Limb (tissue), 2 donors: Measurements from ENCODE around the gene WT1.

Experiments used
- DNase-seq, 2 donors: peaks; one replicate each; pipeline ENCODE4 v3.0.0-alpha.2; 2016; ENCODE audit errors: extremely low spot score in 2 of 2

Gene WT1

DNA sequence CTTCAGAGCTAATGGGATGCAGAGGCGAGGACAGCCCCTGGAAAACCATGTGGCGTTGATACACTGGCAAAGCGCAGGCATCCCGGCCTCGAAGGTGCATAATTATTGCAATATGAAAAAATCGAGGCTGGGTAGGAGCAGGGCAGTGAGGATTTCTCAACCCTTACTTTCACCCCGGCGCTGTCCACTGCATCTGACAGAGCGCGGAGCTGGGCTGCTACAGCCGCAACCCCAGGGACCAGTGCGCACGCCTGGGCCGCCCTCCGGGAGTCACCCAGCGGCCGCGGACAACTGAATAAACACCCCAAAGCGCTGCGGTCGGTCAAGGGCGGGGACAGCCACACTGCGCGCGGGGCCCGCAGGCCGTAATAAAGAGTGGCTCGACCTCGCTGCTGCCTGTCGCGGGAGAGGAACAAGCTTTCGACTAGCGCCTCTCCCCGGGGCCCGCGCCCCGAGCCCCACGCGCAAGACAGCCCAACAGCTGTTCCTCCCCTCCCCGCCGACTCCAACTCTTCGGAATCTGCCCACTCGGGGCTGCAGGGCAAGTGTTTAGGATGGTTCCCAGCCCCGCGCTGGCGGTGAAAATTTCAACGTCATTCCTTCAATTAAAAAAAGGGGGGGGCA, 3.6 kb upstream of the WT1 start:
- peak in 1 of 2 donors; percentile 61 for DNase-seq

DNA sequence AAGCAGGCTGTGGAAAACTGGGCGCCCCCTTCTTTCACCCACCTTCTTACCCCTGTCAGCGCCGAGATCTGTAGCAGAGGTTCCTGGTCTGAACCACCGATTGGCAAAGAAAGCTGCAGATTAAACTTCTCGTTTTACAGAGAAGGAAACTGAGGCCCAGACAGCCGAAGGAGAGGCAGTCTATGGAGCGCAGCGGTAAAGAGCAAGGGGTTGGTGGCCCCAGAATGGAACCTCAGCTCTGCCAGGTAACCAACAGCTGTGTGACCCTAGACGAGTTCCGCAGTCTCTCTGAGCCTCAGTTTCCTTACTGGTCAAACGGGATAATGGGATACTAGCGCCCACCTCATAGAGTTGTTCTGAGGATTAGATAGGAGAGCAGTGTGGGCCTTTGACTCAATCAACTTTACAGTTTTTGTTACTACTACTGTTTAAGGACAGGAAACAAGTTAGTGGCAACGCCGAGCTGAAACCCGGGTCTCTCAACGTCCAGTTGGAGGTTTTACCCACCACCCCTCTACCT, 3.1 kb upstream of the WT1 start:
- no peak for DNase-seq

DNA sequence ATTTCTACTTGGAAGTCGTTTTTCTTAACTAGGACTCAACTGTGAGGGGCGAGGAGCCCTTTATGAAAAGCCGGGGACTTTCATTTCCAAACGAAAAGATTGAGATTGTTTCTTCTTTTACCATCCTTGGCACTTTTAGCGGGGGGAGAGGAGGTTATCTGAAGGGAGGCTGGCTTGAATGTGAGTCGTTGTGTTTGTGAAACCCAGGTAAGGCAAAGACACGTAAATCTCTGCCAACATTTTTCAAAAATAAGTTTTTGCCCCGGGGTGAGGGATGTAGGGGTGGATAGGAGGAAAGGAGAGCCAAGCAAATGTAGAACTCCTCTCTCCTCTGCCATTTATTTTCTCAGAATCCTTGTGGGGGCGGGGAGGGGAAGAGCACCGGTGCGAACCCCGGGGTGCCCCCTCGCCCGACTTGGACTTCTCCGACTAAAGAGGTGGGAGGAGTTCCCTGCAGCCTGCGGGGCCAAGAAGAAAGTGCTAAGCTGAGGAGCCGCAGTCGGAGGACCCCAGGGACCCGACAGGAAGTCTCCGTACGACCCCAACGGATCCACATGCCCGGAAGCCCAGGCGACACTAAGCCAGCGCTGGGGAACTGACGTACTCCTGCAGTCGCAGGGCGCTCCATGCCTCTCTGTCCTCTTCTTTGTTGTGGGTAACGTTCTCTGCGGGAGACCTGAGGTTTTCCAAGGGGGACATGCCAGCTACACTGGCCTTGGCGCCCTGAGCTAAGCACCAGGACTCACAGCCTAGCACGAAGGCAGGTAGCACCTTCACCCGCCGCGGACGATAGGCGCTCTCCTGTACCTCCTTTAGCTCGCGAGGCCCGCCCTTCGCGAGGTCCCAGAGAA, 2.4 kb upstream of the WT1 start:
- DNase-seq = peak in 1 of 2 donors; percentile 51

DNA sequence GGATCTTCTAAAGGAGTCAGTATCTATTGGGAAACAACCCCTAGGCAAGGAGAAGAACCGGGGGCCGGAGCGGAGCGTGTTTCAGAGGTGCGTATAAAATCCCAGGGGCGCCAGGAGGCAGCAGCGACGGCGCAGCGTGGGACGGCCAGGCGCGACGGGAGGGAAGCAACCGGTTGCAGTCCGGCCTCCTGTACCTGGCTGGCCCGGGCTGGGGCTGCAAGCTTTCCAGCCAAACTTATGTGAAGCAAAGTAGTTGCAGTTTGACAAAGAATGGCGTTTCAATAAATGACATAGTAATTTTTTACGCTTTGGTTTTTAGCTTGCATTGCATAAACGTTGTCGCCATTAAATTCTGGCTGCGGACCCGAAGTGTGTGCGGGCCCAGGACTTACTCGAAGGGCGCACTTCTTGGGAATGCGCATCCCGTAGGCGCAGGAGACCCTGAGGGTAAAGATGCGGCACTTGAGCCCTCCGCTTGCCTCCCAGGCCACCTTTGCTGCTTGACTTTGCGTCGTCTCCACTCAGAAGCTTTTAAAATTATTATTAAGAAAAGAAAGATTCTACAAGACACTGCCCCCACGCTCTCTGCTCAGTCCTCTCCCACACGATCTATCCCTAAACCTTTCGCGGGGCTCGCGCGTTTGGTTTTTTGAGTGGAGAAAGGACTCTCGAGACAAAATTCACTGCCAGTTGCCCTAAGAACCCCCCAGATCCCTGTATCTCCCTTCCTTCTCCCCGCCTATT, 1.6 kb upstream of the WT1 start:
- peak in 1 of 2 donors; percentile 49 for DNase-seq

DNA sequence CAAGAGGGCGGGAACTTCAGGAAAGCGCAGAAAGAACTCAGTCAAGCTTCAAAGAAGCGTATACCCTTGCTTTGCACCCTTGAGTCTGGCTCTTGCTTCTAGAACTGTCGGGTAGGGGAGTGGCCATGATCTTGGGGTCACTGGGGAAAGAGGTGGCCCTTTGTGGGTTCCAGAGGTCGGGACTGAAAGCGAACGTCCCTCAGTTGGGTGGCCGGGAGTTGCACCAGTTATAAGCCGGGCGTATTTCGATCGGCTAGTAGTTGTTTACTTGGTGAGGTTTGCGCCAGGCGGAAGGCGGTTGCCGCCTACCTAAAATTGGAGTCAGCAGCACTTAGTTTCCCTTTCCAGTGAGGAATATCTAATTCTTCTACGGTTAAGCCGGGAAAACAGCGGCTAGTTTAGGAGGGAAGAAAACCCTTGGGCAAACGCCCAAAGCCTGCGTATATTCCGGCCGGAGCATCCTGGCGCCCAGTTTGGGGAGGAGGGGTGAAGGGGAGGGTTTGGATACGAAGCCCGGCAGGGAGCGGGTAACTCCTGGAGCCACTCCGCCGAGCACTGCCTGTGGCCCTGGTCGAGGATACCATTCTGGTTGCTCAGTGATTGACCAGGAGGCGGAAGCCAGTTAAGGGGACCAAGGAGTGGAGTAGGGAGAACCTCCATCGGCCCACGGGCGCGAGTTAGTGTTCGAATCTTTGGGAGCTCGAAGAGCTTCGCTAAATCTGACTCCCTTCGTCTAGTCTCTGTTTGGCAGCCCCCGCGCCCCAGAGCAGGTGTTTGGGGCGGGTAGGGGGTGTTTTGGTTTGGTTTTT, 807 bp upstream of the WT1 start:
- DNase-seq = peak in 1 of 2 donors; percentile 50

DNA sequence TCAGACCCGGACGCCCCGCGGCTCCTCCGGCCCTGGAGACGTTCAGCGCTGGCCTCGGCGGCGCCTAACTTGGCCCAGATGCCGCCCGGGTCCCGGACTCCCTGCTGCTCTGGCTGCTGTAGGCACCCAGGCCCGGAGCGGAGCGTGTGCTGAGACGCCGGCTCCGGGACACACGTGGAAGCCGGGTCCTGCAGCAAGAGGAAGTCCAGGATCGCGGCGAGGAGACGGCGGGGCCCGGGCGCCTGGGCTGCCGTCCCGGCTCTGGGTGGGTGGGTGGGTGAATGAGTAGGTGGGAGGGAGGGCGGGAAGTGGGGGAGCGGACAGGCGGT, 223 bp downstream of the WT1 start:
- no peak for DNase-seq

DNA sequence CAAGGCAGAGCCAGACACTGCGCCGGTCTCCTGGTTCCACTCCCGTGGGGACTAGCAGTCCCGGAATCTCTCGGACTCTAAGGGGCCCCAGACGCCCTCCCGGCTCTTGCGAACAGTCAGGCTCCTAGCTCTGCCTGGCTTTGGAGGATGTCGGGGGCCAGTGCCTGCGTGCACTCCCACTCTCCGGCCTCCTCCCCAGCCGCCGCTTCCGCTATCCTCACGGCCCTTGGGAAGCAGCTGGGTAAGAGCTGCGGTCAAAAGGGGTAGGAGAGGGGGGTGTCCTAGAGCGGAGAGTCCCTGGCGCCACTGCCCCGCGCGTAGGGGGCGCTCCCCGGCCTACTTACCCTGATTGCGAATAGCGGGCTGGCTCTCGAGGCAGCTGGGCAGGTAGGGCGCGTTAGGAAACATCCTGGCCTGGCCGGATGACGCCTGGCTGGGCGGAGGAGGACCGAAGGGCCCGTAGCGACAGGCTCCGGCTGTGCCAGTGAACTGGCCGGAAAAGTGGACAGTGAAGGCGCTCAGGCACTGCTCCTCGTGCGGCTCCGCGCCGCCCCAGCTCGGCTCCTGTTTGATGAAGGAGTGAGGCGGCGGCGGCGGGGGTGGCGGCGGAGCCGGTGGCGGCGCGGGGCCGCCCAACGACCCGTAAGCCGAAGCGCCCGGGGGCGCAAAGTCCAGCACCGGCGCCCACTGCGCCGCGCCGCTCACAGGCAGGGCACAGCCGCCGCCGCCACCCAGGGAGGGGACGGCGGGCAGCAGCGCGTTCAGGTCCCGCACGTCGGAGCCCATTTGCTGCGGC, 785 bp downstream of the WT1 start:
- DNase-seq = peak in 1 of 2 donors; percentile 41

DNA sequence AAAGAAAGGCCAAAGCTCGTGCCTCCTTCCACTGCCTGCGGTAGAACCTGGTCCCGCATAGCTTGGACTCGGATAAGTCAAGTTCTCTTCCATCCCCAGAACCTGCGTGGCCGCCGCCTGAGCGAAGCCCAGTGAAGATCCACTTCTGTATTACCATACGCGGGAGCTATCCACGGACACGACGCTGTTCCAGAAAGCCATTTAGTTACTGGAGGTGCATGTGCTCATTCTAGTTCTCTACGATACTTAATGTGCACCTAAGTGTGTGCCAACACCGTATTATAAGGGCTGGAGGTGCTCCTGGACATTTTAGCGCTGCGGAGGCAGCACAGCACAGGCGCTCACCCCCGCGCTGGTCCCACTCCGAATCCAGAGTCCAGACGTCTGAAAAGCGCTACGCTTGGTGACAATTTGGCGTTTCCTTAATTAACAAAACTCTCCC, 1.4 kb downstream of the WT1 start:
- DNase-seq = peak in 1 of 2 donors; percentile 47

DNA sequence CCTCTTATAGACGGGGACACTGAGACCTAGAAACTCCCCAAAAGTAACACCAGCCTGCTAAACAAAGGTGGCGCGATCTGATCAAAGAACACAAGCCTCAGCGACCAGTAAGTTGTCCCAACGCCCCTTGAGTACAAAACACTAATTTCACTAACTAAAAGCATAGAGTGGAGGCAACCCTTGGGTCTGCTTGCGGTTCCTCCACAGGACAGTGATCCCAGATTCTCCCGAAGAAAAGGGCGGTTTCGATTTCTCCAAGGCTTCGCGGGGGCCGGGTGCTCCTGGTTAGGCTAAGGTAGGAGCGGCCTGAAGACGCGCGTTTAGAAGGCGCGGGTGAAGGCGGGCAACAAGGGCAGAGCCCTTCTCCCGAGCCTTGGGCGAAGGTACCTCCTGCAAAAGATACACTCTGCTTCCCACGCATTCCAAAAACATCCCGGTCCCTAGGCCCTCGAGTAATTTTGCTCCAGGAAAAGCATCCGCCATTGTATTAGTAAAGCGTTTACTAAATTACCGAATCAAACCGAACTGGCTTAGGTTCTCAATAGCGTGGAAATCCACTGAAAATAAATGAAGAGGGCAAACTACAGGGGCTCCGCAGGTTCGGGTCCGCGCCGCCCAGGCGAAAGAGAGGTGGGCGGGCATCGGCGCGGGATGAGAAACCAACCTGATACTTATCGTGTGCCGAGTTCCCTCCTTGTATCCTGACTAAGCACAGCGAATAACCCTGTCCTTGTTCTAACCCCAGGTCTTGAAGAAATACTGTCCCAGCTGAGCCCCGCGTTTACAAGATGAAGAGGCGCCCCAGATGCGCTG, 2.0 kb downstream of the WT1 start:
- peak in 1 of 2 donors; percentile 38 for DNase-seq

DNA sequence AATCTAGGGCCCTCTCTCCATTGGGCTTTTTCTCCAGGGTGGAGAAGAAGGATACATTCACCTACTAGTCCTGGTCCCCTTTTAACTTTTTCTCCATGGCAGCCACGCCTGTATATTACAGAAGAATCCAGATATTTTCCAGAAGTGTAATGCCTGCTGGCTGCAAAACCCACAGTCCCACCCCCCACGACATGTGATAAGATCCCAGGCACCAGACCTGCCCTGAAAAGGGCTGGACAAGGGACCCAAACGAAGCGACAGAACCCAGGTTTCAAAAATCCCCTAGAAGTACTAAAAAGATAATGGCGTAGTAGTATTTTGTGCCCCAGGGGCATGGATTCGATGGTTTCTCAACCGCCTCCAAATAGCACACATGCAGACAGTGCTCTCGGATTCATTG, 2.8 kb downstream of the WT1 start:
- no peak for DNase-seq

DNA sequence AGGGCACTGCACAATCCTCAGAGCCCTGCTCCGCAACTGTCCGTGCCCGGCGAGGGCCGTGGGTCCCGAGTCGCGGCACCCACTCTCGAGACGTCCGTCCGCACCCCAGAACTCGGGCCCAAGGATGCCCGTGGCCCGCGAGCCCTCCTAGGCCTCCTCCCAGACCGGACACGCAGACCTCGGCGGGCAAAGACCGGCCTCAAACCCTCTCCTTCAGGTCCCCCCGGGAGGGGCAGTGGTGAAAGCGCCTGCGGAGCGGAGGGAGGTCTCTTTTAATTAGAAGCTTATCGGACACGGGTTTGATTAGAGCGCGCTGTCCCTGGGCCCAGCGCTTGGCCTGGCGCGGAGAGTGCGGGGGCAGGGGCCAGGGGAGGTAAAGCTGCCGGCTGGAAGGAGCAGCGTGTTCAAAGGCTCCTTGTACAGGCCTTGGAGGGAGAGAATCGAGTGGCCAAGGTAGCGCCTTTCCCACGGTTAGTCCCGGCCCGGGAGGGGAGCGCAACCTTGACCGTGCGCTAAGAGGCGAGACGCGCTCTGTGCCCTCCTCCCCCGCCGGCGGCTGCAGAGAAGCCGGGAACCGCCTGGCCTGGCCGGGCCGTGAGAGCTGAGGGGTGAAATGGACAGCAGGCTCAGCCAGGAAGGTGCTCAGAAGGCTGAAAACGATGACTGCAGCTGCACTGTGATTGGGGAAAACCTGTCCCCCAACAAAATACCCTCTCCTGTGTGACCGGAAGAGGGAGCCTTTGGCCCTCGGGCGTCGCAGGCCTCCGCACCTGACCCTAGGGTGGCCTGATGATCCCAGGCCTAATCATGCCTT, 4.6 kb downstream of the WT1 start:
- DNase-seq = peak in 1 of 2 donors; percentile 53

DNA sequence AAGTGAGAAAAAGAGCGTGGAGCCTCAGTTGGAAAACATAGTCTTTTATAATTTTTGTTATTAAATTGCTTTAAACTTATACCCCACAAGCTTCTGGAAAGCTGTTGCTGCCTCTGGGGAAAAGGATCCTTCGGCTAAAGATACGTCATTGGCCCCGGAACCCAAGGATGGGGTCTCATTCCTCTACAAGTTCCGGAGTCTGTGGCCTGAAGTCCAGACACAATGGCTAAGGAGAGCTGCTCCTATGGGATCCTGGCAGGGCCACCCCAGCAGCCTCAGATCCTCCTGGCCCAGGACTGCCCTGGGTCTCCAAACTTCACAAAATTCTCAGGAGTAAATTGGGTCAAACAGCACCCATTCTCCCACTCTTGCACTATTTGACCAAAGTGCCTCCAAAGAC, 5.9 kb downstream of the WT1 start:
- no peak for DNase-seq

DNA sequence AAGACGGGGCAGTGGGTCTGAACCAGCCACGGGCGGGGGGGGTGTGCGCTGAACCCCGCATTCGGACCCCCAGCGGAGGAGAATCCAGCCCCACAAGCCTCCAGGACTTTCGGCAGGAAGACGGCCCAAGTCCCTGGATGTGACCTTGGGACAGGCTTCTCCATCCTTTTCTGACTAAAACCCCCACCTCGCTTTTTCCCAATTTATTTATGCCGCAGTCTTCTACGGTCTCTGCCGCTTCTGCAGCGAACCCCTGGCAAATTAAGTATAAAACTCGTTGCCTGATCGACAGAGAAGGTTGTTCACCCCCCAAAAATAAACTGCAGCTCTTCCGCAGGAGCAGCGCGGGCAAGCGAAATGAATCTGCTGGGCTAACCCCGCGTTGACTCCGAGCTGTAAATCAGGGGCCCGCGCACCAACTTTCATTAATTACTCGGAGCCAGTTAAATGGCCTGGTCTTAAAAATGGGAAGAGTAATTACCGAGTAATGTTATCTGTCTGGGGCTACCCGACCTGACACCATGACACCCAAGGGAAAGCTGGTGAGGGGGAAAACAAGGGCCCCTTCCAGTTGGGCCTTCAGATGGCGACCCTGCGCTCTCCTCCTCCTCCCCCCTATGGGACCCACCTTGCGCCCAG, 6.6 kb downstream of the WT1 start:
- DNase-seq = peak in 1 of 2 donors; percentile 33

DNA sequence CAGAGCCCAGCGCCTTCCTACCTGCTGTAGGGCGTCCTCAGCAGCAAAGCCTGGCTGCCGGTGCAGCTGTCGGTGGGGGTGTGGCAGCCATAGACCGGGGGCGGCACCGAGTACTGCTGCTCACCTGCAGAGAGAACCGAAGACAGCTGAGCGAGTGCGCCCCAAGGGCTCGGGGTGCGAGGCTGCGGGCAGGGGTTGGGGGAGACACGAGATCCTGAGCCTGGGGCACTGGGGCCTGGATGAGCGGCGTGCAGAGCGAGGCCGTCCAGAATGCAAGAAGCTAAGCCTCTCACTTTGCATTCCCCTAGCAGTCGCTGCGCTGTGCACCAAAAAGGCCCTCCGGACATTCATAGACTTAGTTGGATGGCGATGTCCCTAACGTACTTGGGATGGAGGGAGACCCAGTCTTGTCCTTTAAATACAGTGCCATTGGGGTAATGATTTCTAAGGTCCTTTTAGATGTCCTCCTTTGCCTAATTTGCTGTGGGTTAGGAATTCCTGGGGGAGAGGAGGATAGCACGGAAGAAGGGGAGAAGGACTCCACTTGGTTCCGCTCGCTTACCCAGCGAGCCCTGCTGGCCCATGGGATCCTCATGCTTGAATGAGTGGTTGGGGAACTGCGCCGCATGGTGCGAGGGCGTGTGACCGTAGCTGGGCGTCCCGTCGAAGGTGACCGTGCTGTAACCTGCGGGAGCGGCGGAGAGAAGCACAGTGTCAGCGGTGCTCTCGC, 7.2 kb downstream of the WT1 start:
- peak in 1 of 2 donors; percentile 46 for DNase-seq

DNA sequence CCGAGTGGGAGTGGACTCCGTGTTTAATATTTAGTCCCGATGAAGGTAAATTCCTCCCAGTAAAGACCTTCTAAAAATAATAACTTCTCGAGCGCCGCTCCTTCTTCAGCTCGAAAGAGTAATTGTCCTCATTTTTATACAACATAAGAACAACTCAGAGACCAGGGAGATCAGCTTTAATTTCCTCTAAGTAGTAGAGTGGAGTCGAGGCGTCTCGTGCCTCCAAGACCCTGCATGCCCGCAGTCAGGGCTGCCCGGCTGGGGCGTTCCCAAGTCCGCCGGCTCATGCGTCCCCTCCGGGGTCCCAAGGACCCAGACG, 7.8 kb downstream of the WT1 start:
- no peak for DNase-seq

DNA sequence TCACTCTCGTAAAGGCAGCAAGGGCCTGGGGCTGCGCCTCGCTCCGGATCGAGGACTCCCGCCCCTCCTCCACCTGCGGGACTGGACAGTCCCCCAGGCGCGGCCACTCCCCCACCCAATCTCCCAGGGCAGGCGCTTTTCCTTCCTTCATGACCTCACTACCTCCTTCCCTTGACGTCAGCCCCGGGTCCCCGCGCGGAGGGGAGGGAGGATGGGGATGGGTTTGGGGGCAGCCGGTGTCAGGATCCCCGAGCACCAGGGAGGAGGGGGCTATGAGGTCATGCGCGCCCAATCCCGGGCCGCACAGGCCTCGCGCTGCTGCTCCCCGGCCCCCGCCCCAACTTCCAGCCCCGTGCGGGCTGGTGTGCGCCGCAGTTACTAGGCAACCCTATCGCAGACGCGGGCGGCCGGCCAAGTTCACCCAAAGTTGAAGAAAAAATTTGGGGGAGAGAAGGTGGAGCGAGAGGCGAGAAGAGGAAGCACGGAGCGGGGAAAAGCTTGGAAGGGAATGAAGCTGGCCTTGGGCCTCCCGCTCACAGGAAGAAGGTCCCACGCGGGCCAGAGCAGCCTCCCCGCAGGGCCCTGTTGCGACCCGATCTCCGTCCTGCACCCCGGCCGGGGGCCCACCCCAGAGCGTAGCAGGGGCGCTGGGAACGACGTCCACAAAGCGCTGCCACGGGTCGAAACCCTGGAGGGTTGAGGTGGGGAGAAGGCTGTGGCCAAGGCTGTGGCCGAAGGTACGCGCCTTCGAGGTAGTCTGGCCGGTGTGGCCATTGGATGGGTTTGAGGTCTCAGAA, 8.3 kb downstream of the WT1 start:
- peak in 1 of 2 donors; percentile 78 for DNase-seq

DNA sequence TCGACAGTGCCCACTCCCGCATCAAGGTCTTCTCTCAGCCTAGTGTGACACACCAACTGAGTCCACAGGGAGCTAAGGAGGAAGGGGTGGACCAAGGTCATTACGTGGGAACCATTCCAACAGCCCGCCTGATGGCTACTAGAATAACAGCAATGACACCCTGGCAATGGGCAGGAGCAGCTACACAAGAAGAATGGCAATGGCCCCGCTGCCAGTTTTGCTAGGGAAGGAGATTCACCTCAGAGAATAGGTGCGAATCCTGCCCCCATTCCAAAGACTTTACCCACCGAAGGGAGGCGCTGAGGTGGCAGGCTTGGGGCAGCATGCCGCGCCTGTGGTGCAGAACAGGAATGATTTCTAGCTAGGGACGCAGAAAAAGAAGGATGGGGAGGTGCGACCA, 9.1 kb downstream of the WT1 start:
- DNase-seq = peak in 1 of 2 donors; percentile 35
